ENCODE measurements around the gene LYVE1.

Gene LYVE1

DNA sequence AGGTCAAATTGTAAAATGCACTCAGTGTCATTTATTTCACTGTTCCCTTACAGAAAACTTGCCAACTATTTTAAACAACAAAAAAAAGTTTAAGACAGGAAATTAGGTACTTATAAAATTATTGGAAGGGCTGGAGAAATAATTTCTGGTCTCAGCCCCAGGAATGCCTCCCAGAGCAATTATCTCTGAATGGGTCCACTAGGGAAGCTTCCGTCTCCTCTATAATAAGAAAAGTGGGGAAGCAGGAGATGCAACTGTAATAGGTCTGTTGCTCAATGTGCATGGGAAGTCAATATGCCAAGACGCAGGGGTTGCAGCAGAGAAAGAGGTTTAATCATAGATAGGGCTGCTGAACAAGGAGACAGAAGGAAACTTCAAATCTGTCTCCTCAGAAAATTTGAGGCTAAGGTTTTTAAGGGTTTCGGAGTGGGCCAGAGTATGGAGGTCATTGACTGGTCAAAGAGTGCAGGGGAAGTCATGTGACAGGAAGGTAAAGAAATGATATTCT, 16.6 kb downstream of the LYVE1 start:
- DNase-seq: no peak

DNA sequence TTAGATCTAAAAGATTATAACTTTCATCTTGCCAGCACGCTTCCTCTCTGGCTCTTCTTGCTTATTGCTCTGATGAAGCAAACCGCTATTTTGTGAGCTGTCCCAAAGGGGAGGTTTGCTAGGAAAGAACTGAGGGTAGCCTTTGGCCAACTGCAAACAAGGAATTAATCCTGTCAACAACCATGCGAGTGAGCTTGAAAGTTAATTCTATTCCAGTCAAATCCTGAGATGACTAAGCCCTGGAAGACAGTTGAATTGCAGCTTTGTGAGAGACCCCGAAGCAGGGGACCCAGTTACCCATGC, 17.2 kb downstream of the LYVE1 start:
- DNase-seq: no peak

DNA sequence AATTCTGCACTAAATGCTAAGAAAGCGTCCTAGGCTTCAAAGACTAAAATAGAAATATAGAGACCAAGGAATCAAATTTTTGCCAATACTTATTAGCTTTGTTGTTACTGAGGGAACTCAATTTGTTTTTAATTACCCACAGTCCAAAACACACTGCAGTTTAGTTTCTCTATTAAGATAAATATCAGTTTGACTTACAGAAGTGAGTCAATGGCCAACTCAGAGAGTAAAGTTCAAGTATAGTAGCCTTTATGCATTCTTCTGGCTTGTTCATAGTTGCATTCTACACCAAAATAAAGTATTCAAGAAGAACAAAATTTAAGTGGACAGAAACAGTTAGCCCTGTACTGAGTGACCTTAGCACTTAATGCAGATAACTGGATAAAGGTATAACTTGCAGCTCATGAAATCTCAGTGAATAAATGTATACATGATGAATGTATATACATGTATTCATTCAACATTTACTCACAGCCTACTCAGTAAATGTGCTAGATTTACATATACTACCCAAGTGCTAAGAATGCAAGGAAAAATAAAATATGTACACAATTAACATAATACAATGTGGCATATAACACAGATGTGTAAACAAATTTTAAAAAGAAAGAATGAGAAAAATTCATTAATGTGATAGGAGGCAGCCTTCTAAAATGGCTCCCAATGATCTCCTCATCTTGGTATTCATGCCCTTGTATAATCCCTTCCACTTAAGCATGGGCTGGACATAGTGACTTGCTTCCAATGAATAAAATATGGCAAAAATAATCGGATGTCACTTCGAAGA, 17.8 kb downstream of the LYVE1 start:
- DNase-seq: no peak

DNA sequence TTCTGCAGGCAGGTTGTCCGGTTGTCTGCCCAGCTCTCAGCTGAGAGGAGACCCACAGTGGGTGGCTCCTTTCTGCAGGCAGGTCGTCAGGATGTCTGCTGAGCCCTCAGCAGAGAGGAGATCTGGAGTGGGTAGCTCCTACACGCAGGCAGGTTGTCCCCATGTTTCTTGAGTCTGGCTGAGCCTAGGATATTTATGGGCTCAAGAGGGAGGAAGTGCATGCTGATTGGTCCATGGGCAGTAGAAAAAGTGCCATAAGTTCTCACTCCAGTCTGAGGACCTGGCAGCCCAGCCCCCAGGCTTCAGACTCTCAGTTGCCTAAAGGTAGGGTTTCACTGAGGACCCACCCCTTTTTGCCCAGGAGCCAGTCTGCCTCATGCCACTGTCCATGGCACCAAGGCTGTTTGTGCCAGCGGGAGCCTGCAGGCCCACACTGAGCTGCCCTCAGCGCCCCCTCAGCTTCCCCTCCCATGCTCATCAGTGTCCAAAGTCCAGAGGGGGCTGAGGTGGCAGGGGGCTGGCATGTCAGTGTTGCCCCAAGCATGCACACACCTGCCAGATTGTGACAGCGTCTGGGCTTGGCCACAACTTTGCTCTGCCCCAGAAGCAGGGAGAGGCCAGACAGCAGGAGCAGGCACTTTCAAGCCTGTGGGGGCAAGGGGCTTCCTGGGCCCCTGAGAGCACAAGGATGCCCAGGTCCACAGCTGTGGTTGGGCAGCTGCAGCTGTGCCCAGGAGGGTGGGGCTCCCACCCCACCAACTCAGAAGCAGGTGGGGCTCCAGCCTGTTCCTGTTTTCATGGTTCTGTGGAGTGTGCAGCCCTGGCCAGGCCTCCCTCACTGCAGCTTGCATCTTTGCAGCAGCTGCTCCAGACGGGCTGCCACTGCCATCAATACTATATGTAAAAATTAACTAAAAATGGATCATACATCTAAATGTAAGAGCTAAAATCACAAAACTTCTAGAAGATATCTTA, 23.7 kb downstream of the LYVE1 start:
- no peak for DNase-seq

DNA sequence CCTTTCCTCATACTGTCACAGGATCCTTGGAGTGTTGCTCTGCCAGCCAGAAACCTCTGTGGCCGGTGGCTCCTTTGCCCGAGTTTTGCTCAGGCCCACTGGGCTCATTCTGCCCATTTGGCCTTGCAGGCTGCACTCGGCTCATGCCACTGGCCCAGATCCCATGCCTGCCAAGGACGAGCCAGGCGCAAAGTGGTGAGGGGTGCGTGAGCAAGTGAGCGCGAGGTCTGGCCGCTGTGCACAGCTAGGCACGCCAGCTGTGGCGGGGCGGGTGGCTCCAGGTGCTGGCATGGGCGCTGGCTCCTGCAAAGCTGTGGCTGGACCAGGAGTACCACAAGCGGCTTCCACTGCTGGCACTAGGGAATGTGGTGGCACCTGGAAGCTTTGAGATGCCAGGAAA, 24.7 kb downstream of the LYVE1 start:
- DNase-seq: no peak

DNA sequence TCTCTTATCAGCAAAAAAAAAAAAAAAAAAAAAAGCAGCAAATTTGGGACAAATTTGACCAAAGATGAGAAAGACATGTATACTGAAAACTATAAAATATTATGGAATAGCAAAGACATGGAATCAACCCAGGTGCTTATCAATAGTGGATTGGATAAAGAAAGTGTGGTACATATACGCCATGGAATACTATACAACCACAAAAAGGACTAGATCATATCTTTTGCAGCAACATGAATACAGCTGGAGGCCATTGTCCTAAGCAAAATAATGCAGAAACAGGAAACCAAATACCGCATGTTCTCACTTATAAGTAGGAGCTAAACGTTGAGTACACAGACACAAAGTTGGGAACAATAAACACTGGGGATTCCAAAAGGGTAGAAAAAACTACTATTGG, 25.7 kb downstream of the LYVE1 start:
- DNase-seq: no peak

DNA sequence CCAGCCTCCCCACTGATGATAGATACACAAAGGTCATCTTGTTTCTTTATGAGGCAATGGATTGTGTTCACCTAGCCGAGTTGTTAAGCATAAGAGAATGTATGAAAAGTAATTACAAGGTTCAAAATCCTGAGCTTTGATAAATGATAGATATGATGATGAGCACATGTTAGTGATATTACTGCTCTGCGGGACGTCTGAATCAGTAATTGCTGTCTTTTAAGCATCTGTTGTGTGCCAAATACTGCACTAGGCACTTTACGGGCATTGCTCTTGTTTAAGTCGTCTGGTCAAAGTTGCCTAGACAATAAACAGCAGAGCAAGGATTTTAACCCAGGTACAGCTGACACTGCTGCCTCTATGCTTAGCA, 26.9 kb downstream of the LYVE1 start:
- no peak for DNase-seq

DNA sequence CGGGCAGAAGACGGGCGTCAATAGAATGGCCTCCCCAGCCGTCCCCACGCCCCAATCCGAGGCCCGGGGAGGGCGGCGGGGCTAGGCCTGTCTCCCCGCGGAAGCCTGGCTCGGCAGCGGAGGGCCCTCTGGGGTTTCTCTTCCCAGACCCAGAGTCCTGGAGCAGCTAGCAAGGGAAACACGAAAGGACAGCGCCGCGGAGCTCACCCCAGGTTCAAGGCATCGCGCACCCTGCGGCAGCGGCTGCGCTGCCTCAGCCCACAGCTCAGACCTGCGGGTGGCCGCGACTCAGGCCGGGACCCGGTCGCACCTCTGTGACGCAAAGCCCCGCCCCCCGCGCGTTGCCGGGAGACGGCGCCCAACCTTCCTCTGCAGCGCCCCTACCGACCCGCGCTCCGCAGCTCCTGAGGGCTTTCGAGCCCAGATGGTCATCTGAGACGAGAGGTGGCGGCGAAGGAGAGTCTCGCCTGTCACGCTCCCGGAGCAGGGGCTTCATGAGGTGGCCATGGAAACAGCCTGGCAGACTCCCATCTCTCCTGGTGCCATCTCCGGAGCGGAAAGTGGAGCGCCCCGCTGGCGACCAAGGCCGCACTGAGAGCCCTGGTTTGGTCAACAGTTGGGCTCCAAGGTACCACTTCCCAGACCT, 27.4 kb downstream of the LYVE1 start, which contains the start of gene RNF141:
TSS of gene RNF141 (minus strand) at position 273 of the 646 bp plus-strand sequence. CDS start 7,029 bp downstream, outside the sequence.
- DNase-seq: peak; percentile 98

DNA sequence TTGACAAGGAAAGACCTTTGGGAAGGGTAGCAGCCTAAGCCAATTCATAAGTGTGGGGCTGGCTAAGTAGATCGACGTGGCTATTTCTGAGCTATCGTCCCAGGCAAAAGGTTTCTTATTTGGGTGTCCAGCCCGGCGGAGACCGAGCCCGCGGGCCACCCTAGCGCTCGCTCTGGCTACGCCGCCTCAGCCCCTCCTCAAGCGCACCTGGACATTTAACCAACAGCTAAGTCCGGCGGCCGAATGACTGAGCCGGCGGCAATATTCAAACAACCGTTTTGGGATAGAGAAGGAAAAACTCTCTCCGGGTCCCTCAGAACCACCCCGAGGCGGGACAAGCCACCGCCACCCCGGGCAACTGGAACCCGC, 27.9 kb downstream of the LYVE1 start:
- no peak for DNase-seq

DNA sequence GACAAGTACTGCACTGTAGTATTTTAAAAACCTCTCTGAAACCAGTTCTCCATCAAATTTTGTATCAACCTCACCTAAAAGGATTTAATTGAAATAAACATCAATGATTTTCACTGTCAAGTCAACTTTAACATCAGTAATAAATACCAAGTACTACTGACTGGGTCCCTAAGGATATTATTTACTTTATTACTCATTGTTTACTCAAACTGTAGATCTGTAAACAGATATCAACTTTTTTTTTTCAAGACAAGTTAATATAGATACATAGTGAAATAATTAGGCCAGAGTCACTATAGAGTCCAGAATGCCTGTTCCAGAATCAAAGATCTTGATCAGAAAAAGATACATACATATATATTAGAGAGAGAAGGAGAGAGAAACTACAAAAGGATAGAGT, 29.1 kb downstream of the LYVE1 start:
- DNase-seq: no peak

DNA sequence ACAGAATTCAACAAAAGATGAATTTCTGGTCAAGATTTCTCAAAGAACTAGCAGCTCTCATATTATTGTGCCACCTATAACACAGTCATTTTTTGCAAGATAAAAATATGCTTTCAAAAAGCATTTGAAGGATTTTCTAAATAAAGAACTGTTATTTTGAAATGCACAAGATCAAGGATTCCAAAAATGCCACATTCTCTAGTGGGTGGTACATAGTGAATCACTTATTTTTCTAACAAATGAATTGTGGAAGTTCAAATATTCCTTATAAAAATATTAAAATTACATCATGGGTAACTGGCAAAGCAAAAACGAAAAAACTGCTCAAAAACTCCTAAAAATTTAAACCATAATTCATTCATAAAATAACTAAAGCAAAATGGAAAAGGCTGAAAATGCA, 29.5 kb downstream of the LYVE1 start:
- no peak for DNase-seq

DNA sequence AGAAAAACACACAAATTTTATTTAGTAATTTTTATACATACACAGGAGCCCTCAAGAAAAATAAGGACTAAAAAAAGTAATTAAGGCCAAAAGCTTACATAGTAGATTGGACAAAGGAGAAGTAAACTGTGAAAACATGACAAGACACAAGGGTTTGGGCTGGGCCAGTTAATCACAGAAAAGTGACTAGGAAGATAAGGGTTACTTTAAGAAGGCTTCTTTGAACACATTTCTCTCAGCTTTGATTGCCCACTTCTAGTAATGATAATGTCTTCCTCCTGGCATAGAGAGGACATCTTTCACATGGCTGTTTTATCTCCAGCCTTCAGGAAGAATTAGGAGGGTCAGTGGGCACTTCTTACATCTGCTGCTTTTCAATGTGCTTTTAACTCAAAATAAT, 30.9 kb downstream of the LYVE1 start:
- no peak for DNase-seq

DNA sequence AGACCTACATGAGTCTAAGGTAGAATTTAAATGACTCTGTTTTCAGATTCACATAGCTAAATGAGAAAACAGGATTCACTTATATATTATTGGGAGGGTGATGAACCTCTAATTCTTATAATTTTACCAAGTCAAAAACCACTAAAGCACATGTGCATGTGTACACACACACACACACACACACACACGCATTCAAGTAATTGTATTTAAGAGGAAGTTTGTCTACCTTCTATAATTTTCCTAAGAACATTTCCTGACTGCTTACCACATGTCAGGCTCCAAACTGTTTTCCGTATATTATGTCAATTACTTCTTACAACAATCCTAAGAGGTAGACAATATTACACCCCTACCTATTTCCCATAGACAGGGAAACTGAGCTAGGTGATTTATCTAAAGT, 34.1 kb downstream of the LYVE1 start:
- DNase-seq: no peak

DNA sequence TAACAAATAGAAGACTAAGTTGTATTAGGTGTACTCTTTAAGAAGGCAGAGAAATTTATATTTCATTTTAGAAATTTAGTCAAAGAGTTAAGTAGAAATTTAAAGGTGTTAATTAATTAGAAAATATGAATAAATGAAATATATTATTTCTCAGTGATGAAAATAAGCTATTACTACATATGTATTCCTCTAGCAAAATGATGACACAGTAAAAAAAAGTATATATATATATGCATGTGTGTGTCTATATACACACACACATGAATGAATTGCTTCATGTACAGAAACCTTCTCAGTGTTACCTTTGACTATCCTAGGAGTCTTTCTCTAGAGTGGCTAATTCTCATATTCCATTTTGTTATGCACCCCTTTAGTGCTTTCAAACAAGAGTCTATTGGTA, 35.1 kb downstream of the LYVE1 start:
- no peak for DNase-seq

DNA sequence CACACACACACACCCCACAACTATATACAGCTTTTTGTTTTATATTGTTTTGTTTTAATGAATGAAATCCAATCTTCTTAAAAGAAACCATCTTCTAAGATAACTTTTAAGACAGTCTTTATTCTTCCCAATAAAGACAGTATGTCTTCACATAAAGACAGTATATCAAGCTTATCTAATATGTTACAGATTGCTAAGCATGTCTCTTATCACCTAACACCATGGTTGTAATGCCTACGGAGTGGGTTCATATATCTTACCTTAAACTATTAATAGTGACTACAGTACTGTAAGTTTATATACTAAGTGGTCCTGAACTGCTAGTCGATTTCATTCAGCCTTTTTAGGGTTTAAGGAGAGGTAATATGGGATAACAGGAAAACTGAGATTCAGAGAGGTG, 35.9 kb downstream of the LYVE1 start:
- no peak for DNase-seq

DNA sequence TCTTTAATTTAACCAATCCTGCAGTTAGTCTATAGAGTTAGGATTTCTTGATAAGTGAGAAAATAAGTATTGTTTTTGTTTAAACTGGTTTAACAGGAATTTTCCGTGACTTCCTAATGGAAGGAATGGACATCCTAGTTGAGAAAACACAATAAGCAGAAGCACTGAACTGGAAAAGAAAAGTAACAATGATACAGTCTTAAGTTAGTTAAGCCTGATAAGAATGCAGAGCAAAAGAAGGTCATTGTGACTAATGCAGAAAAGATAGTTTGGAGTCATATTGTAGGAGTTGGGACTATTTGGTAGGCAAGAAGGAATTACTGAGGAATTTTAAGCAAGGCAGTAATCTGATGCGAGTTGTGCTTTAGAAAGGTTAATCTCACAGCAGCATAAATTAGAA, 39.2 kb downstream of the LYVE1 start:
- no peak for DNase-seq

DNA sequence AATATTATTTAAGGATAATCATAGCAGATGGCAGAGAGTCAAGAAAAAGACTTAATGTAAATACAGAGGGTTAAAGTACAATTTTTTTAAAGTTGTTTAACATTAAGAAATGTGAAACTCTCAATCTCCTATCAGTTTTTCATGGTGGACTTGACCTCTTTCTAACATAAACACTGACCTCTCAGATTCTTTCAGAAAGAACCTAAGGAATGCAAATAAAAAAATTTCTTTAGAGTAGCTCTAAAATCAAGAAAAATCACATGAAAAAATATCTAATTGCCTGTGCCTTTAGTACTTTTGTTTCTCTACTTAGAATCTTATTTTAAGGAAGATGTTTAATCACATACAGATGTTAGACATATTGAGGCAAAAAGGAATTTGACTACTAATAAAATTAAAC, 40.3 kb downstream of the LYVE1 start:
- no peak for DNase-seq

DNA sequence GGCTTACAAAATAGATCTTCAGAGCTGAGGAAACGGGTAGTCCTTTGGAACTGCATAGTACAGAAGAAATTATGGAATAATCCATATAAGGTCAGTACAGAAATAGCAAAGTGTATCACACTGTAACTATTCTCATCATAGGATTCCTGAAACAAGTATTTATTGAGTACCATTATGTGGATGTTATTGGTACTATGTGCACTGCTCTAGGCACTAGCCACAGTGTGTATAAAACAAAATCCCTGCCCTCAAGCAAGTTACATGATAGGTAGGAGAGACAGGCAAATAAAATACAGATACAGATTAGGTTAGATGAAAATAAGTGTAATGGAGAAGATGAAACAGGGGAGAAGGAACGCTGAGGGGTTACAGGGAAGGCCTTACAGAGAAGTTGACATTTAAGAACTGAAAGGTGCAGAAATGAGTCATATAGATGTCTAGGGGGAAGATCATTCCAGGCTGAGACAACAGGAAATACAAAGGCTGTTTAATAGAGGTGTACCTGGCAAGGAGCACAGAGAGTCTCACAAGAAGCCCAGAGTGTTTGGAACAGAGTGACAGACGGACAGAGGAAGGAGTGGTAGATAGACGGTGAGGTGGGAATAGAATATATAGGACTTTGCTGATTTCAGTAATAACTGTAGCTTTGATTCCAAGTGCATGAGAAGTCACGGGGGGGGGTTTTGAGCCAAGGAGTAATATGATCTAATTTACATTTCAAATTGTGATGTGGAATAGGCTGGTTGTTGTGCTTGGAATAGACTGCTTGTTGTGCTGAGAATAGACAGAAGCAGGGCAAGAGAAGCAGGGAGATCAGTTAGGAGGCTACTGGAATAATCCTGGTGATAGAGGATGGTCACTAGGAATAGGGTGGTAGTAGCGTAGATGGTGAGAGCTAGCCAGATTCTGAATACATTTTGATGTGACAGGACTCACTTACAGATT, 41.2 kb downstream of the LYVE1 start:
- no peak for DNase-seq

DNA sequence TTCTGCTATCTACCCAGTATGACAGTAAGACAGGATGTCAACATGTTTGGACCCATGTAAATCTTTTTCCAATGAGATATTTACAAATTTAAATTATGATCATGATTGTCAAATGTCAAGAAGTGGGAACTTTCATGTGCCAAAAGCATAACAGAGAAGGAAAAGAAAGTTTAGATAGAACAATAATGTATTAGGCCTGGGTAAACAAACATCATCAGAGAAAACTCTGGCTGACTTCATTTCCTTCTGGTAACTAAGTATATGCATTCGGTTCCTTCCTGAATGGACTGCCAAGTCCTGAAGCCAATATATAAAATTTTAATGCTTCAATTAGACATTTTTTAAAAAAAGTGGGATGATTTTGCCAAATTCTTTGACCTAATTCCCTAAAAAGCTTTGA, 44.0 kb downstream of the LYVE1 start:
- DNase-seq: no peak

DNA sequence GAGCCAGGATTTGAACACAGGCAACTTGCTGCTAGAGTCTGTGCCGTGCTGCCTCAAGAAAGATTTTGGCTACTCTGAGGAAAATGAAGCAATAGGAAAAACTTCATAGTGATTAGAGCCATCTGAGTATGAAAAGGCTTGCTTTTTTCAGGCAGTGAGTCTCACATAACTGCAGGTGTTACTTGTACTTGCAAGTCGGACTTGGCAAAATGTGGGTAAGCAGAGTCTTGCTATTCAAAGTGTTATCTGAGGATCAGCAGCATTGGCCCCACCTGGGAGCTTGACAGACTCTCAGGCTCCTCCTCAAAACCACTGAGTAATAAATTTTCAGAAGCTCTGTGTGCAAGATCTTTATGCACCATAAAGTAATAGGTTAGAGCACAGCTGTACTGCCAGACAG, 45.5 kb downstream of the LYVE1 start:
- no peak for DNase-seq

DNA sequence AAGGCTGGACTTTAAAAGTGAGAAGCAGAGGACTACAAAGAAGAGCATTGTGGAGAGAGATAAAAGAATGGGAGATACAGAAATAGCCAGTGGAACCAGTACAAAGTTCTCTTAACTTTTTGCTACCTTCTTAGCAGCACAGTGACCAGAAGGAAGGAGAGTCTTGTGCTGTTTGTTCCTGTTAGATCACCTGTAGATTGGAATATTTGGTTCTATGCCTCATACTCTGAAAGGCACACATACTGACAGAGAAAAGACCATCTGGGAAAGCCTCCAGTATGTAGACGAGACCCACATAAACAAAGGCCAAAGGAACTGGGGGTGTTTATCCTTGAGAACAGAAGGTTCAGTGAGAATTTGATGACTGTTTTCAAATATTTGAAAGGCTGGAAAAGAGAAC, 46.2 kb downstream of the LYVE1 start:
- no peak for DNase-seq

DNA sequence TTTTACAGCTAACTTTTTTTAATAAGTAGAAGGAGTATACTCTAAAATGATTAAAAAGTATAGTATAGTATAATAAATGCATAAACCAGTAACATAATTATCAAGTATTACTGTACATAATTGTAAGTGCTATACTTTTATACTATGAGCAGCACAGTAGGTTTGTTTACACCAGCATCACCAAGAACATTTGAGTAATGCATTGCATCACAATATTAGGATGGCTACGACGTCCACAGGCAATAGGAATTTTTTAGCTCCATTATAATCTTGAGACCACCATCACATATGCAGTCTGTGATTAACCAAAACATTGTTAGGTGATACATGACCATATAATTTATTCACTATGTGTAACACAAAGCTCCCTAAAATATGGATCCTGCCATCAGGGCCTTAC, 47.9 kb downstream of the LYVE1 start:
- no peak for DNase-seq

DNA sequence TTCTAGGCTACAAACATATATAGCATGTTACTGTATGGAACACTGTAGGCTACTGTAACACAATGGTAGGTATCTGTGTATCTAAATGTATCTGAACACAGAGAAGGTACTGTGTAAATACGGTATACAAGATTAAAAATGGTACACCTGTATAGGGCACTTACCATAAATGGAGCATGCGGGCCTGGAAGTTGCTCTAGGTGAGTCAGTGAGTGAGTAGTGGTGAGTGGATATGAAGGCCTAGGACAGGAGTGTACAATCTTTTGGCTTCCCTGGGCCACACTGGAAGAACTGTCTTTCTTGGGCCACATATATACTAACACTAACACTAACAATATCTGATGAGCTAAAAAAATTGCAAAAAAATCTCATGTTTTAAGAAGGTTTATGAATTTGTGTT, 48.8 kb downstream of the LYVE1 start:
- no peak for DNase-seq
